Stimulated activated CD4-positive, alpha-beta T cell treated with anti-CD3 and anti-CD28 coated beads, TNF-alpha, amount 100 ng/mL, for 24 hours (primary cell): ENCODE results near the gene PDCD6IP.
"Not testable (repeated sequence)": the region's sequence is repeated elsewhere in the genome, so short reads cannot be mapped to it uniquely, and the experiment has no call there.

Source experiments
- DNase-seq, 3 experiments: peaks; one replicate each; pipeline ENCODE4 v3.0.0-alpha.2; 2020; ENCODE audit warnings: low read depth in 3 of 3

The PDCD6IP gene, protein sequence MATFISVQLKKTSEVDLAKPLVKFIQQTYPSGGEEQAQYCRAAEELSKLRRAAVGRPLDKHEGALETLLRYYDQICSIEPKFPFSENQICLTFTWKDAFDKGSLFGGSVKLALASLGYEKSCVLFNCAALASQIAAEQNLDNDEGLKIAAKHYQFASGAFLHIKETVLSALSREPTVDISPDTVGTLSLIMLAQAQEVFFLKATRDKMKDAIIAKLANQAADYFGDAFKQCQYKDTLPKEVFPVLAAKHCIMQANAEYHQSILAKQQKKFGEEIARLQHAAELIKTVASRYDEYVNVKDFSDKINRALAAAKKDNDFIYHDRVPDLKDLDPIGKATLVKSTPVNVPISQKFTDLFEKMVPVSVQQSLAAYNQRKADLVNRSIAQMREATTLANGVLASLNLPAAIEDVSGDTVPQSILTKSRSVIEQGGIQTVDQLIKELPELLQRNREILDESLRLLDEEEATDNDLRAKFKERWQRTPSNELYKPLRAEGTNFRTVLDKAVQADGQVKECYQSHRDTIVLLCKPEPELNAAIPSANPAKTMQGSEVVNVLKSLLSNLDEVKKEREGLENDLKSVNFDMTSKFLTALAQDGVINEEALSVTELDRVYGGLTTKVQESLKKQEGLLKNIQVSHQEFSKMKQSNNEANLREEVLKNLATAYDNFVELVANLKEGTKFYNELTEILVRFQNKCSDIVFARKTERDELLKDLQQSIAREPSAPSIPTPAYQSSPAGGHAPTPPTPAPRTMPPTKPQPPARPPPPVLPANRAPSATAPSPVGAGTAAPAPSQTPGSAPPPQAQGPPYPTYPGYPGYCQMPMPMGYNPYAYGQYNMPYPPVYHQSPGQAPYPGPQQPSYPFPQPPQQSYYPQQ

GRCh38 chr3:33798418-33799201, at the start of gene PDCD6IP:
Gene PDCD6IP (plus strand): TSS chr3:33798630. CDS start chr3:33798729, 99 bp downstream.
- DNase-seq: peak; percentile 78 to 89 (median 81)

GRCh38 chr3:33749546-33750210, 48.8 kb upstream of the PDCD6IP start:
- no peak for DNase-seq

DNA sequence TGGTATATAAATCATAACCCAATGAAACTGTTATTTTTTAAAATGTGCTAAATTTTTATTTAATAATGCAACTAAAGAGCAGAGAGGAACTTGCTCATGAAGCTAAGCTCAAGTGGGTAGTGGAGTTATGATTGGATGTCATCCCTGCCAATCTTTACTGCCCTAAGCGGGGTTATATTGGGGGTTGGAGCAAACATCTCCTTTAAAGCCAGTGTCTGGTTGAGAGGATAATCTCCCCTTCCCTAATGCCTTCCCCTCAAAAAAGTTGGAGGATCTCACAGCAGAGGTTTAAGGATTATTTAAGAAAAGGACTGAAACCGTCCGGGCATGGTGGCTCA, 48.2 kb upstream of the PDCD6IP start:
- no peak for DNase-seq

DNA sequence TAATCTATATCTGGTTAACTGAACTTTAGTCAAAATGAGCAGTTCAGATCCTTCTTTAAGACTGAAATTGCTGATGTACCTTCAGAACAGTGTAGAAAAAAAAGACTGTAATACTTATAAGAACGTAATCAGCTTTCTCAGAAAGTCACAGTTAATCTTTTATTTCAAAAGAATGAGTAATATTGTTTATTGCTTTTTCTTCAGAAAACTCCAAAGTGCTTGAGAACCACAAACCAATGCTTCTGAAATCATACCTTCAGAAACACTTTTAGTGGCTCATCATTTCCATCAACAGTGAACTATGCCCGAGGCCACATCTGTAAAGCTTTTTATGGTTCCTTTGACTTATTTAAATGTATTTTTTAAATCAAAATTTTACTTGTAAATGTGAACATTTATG, 47.1 kb upstream of the PDCD6IP start:
- DNase-seq: no peak

- not testable (repeated sequence) for DNase-seq
These were observed 44.0 kb upstream of the PDCD6IP start for GRCh38 chr3:33754391-33754790.

DNA sequence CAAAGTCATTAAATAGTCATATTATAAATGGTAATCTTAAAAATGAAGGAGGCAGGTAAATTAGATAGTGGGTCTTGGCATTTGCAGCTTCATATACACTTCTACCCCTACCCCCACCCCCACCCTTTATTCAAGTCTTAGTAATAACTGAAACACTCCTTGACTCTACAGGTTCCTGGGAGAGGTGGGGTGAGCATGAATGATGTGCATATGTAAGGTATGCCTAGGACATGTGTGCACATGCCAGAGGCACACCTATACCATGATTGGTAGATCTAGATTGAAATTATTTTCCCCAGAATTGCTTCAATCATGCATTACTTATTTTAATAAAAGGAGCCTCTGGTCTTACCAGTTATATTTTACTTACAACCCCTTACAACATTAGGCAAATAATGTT, 40.1 kb upstream of the PDCD6IP start:
- DNase-seq: no peak

- no peak for DNase-seq
These were observed 39.6 kb upstream of the PDCD6IP start for GRCh38 chr3:33758864-33759263.

- no peak for DNase-seq
These were observed 29.7 kb upstream of the PDCD6IP start for GRCh38 chr3:33768578-33769330.

DNA sequence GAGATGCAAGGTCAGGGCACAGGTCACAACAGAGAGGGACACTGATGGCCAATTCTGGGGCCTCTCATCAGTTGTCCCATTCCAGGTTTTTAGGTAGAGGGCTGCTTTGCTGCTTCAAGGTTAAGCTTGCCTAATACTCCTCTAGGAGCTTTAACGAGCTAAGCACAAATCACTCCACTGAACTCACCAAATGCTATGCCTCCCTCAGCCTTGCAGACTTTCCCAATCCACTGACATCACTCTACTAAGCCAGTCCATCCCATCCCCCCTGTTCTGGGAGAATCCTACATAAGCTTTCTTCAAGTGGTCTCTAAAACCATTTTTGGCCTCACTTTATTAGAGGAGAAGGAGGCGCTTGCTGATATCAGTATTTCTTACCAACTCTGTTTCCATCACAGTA, 24.8 kb upstream of the PDCD6IP start:
- no peak for DNase-seq

GRCh38 chr3:33775363-33775762, 23.1 kb upstream of the PDCD6IP start:
- DNase-seq: no peak

DNA sequence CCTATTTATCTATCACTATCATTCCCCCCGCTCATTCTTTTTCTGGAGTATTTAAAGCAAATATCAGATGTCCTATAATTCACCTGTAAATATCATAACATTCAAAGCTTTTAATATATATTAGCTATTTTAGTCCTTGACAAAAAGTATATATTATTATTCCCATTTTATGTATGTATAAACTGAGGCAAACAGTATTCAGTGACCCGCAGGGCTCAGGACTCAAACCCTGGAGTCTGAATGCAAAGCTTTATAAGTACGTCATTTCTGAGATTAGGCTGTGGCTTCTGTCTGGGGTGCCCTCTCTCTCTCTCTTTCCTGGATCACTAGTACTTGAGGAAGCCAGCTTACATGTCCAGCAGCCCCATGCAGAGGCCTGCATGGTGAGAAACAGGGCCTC, 20.4 kb upstream of the PDCD6IP start:
- no peak for DNase-seq

DNA sequence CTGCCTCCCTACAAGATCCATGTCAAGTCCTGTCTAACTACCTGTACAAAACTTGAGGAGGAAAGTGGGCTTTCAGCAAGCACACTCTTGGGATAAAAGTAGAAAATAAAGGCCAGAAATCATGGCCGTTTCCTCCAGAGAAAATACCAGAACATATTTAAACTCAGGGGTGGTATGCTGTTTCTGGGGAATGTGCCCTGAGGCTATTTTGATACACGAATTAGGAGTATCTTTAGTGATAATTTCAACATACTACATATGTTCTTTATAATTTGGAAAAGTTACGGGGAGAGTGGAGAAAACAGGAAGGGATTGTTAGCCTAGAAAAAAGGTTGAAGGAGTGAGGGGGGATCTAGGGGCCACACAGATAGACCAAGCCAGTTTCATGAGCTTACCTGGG, 18.7 kb upstream of the PDCD6IP start:
- DNase-seq: no peak

DNA sequence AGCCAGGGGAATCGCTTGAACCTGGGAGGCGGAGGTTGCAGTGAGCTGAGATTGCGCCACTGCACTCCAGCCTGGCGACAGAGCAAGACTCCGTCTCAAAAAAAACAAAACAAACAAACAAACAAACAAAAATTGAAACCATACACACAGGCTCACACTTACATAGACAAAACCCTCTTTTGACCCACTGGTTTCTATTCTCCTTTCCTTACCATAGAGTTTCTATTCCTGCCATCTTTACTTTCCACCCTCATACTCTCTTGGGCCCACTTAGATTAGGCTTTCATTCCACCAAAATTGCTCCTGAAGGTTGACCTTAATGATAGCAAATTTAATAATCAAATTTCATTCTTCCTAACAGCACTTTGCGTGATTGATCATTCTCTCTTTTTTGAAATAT, 17.0 kb upstream of the PDCD6IP start:
- DNase-seq: not testable (repeated sequence)

GRCh38 chr3:33786565-33787327, 11.7 kb upstream of the PDCD6IP start:
- no peak for DNase-seq

DNA sequence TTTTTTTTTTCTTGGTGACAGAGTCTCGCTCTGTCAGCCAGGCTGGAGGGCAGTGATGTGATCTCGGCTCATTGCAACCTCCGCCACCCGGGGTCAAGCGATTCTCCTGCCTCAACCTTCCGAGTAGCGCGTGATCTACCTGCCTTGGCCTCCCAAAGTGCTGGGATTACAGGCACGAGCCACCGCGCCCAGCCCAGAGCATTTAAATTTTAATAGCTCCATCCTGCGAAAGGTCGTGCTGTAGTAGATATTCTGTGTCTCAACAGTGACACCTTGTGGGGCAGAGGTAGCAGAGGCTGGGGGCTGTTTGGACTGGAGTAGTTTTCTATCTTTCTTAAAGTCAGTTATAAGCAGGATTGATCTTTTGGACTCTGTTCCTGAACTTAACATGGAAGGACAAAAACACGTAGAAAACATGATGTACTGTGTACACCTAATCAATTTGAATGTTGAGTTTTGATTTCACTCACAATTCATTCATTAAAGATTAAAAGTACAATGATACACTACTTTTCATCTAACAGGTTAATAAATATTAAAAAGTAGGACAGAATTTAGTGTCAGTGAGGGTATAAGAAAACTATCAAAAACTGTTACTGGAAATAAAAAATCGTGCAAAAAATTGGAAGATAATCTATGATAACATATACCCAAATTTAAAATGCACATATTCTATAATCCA, 11.0 kb upstream of the PDCD6IP start:
- peak; percentile 19 to 30 (median 23) for DNase-seq

DNA sequence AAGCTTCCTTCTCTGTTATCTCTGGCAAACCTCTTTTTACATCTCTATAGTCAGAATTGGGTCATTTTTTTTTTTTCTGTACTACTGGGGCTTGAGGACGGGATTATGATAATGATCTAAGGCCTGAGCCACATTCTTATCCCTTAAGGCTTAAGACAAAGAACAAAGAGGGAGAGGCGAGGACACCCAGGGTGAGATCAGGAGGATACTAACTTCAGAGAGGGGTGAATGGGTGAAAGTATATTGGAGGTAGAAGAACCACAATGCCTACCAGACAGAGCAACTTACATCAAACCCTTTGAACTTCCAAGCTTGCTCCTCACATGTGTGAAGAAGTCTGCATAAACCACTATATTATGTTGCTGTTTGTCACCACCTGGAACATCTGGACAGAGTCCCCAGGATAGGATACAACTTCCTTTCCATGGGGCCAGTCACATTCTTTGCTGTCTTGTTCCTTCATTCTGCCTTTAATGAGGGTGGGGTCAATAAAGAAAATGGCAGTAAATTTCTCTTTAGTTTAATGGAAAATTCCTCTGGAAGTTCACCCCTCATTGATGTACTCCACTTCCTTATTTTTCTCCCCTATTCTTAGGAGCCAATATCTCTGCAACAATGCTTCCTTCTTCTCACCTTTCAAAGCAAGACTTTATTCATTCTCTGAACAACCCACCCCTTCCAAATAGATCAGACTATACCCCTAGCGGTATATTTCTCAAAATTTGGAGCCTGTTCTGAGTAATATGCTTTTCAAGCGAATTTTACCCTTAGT, 9.1 kb upstream of the PDCD6IP start:
- no peak for DNase-seq

DNA sequence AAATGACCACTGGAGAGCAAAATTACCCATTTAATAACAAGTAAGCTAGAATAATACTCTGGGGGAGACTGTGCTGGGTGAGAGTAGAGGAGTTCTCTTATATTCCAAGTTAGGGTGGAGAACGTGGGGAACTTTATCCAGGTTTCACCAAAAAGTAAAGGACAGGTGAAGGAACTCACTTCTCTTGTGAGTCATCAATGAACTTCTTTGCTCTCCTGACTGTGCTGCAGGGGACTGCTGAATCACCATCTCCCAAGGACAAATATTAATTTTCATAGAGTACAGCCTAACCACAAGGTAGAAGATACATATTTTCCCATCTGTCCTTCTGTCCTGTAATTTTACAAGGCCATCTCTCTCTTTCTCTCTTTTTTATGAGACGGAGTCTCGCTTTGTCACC, 8.3 kb upstream of the PDCD6IP start:
- no peak for DNase-seq

- DNase-seq: no peak
These were observed 6.8 kb upstream of the PDCD6IP start for GRCh38 chr3:33791477-33792166.
